CD14-positive monocyte (primary cell): Measurements from ENCODE around the gene CCDC106. TPM values are rescaled to one million over a fixed set of nuclear protein-coding genes. Genes with fewer than 3 reads are reported as not detected.

Source experiments
- DNase-seq, 3 donors: peaks; one replicate each; pipeline ENCODE4 v3.0.0-alpha.2; 2011 to 2022
- H2AFZ ChIP-seq: 2 replicates; pipeline ENCODE4 v1.6.0; 2012; ENCODE audit warnings: mild to moderate bottlenecking, low read depth, low read length, inconsistent platforms; ENCODE audit not compliant: insufficient read depth, poor library complexity, severe bottlenecking
- H3K27ac ChIP-seq, 2 donors: 1 replicate in 1 of 2; 2 replicates in 1 of 2; pipeline ENCODE4 v1.5.1; 2012 to 2013; ENCODE audit warnings: low read length in 2 of 2, control low read depth in 1 of 2, inconsistent platforms in 1 of 2, low read depth in 1 of 2, mild to moderate bottlenecking in 1 of 2
- H3K27me3 ChIP-seq, 2 donors: one replicate each; pipeline versions ENCODE4 v1.6.0 to v1.6.1; 2011 to 2013; ENCODE audit warnings: low read length in 2 of 2; ENCODE audit not compliant: control insufficient read depth in 2 of 2, insufficient read depth in 2 of 2
- H3K36me3 ChIP-seq, 2 donors: replicated peaks in 1 of 2; 1 replicate in 1 of 2; 2 replicates in 1 of 2; pipeline versions ENCODE4 v1.5.1 to v1.6.1; 2012 to 2013; ENCODE audit warnings: low read length in 2 of 2, control low read depth in 1 of 2, inconsistent platforms in 1 of 2, mild to moderate bottlenecking in 1 of 2; ENCODE audit not compliant: insufficient read depth in 2 of 2, control insufficient read depth in 1 of 2
- H3K4me1 ChIP-seq, 2 donors: 1 replicate in 1 of 2; 2 replicates in 1 of 2; pipeline versions ENCODE4 v1.5.1 to v1.6.1; 2012 to 2013; ENCODE audit warnings: low read length in 2 of 2, control low read depth in 1 of 2, inconsistent platforms in 1 of 2, mild to moderate bottlenecking in 1 of 2, moderate library complexity in 1 of 2; ENCODE audit not compliant: insufficient read depth in 2 of 2, control insufficient read depth in 1 of 2
- H3K4me2 ChIP-seq: replicated peaks from 2 replicates; pipeline ENCODE3; 2012; ENCODE audit warnings: low read length, moderate library complexity, mild to moderate bottlenecking; ENCODE audit not compliant: poor library complexity, severe bottlenecking; ENCODE audit errors: extremely low read depth
- H3K4me3 ChIP-seq, 3 experiments: fragments of 200-600 bp in 1 of 3; sonication (generic) in 1 of 3; replicated peaks in 1 of 3; 1 replicate in 2 of 3; 2 replicates in 1 of 3; pipeline ENCODE4 v1.5.1; 2011 to 2013; ENCODE audit warnings: low read length in 3 of 3, mild to moderate bottlenecking in 3 of 3, control low read depth in 2 of 3, low read depth in 2 of 3, inconsistent platforms in 1 of 3, moderate library complexity in 1 of 3
- H3K79me2 ChIP-seq: 2 replicates; pipeline ENCODE4 v1.6.0; 2012; ENCODE audit warnings: mild to moderate bottlenecking, control low read depth, inconsistent platforms, low read length, moderate library complexity; ENCODE audit not compliant: insufficient read depth
- H3K9ac ChIP-seq: 2 replicates; pipeline ENCODE4 v1.6.0; 2017; ENCODE audit warnings: low read length, mild to moderate bottlenecking; ENCODE audit not compliant: insufficient read depth, poor library complexity, severe bottlenecking
- H3K9me3 ChIP-seq, 2 donors: replicated peaks in 1 of 2; 1 replicate in 1 of 2; 2 replicates in 1 of 2; pipeline versions ENCODE4 v1.5.1 to v1.6.1; 2012 to 2013; ENCODE audit warnings: low read length in 2 of 2, control low read depth in 1 of 2; ENCODE audit not compliant: control insufficient read depth in 1 of 2, insufficient read depth in 1 of 2
- H4K20me1 ChIP-seq: 2 replicates; pipeline ENCODE4 v1.6.0; 2012; ENCODE audit warnings: mild to moderate bottlenecking, low read length, control low read depth, moderate library complexity; ENCODE audit not compliant: insufficient read depth
- H3K27ac Mint-ChIP-seq, 7 donors: one replicate each; pipeline ENCODE4 v1.8.0; 2020; ENCODE audit warnings: mild to moderate bottlenecking in 7 of 7, mixed read lengths in 7 of 7, moderate library complexity in 6 of 7, inconsistent platforms in 2 of 7
- H3K27me3 Mint-ChIP-seq, 3 donors: one replicate each; pipeline ENCODE4 v1.8.0; 2021 to 2022; ENCODE audit warnings: low read depth in 3 of 3, mild to moderate bottlenecking in 3 of 3, mixed read lengths in 3 of 3, moderate library complexity in 3 of 3, inconsistent platforms in 1 of 3
- H3K36me3 Mint-ChIP-seq, 2 donors: one replicate each; pipeline ENCODE4 v1.8.0; 2020; ENCODE audit warnings: mixed read lengths in 2 of 2, inconsistent platforms in 1 of 2, mild to moderate bottlenecking in 1 of 2
- H3K4me1 Mint-ChIP-seq: one replicate; pipeline ENCODE4 v1.8.0; 2020; ENCODE audit warnings: mild to moderate bottlenecking, mixed read lengths
- H3K4me3 Mint-ChIP-seq, 2 donors: one replicate each; pipeline ENCODE4 v1.8.0; 2020; ENCODE audit warnings: mild to moderate bottlenecking in 2 of 2, mixed read lengths in 2 of 2, moderate library complexity in 1 of 2
- H3K9me3 Mint-ChIP-seq, 7 donors: one replicate each; pipeline ENCODE4 v1.8.0; 2020 to 2022; ENCODE audit warnings: mixed read lengths in 7 of 7, mild to moderate bottlenecking in 6 of 7, moderate library complexity in 6 of 7, inconsistent platforms in 2 of 7
- CTCF ChIP-seq: fragments of 200-600 bp; IDR thresholded peaks from one replicate; pipeline ENCODE4 v1.8.0; 2022; ENCODE audit warnings: antibody characterized with exemption, mild to moderate bottlenecking
- WGBS: methylation state at CpG from one replicate; pipeline ENCODE4 v1.1.5; 2013; ENCODE audit warnings: missing lambda C conversion rate; ENCODE audit not compliant: insufficient coverage; 5-methylcytosine and 5-hydroxymethylcytosine counted together
- intact Hi-C, 2 donors: fragments of 100-400 bp; cut with micrococcal nuclease; formaldehyde crosslinking; loops; one replicate each; pipeline versions ENCODE4 v1.15.0 to v1.15.1; 2023
- polyA plus RNA-seq, 3 donors: library from polyadenylated mRNA; depleted of rRNA in 1 of 3; unstranded in 2 of 3; stranded (reverse) in 1 of 3; fragments of 300-500 nt in 2 of 3; fragments of >200 nt in 1 of 3; fragmentation: Illumina TruSeq in 2 of 3; gene quantifications; 1 replicate in 2 of 3; 2 replicates in 1 of 3; pipeline ENCODE4 v1.2.3, GENCODE V29; 2012 to 2021

CCDC106 gene
- polyA plus RNA-seq, 3 donors: 0.74 to 2.4 (median 1.2) TPM

GRCh38 chr19:55670280-55671053 is 22.5 kb downstream of the CCDC106 start:
- Mint-ChIP-seq H3K27me3 (no peaks in the 10 kb centered on the region), H3K27ac (peak overlapping the region in 5 of 7 donors; percentile 11 to 68 (median 48)), H3K4me1 (peaks cover 12% of the 10 kb centered on the region), H3K36me3 (peaks cover 68 to 86% of the 10 kb centered on the region in 2 donors), H3K4me3 (no peak overlapping the region), H3K9me3 (peaks cover 0 to 2% (median 0%) of the 10 kb centered on the region in 7 donors)
- intact Hi-C loops: loop anchor here in 1 of 2 donors (2.0 kb wide), 1 partner anchor 14 kb away; no protein-coding TSS in a partner anchor
- Histone ChIP-seq H3K36me3 (peaks cover 62 to 77% of the 10 kb centered on the region in 2 donors), H4K20me1 (peaks cover 91% of the 10 kb centered on the region), H3K9ac (no peak overlapping the region), H2AFZ (no peak overlapping the region), H3K9me3 (no peaks in the 10 kb centered on the region), H3K79me2 (peaks cover 87% of the 10 kb centered on the region), H3K27me3 (no peaks in the 10 kb centered on the region), H3K4me1 (peaks cover 5 to 7% of the 10 kb centered on the region in 2 donors), H3K27ac (peak overlapping the region in 1 of 2 donors; percentile 14), H3K4me3 (no peak overlapping the region), H3K4me2 (no peak overlapping the region)
- DNase-seq: peak in 2 of 3 donors; percentile 14 to 47
- no peak for TF ChIP-seq CTCF
- WGBS: 94% methylated on average over 22 of the region's 23 CpGs

- no peak overlapping the region for H2AFZ ChIP-seq
- H4K20me1 ChIP-seq: peaks cover 89% of the 10 kb centered on the region
- peaks cover 18% of the 10 kb centered on the region for H3K4me1 Mint-ChIP-seq
- 75% methylated on average over 2 of the region's 2 CpGs for WGBS
- no peak overlapping the region for H3K9ac ChIP-seq
- H3K27me3 ChIP-seq: no peaks in the 10 kb centered on the region
- no peak overlapping the region for H3K4me3 ChIP-seq
- peaks cover 64 to 81% of the 10 kb centered on the region in 2 donors for H3K36me3 Mint-ChIP-seq
- intact Hi-C loops: loop anchor here in 1 of 2 donors (2.0 kb wide), 1 partner anchor 14 kb away; no protein-coding TSS in a partner anchor
- H3K27ac ChIP-seq: peak overlapping the region in 1 of 2 donors; percentile 14
- no peak overlapping the region for H3K4me3 Mint-ChIP-seq
- H3K9me3 Mint-ChIP-seq: peaks cover 0 to 2% (median 0%) of the 10 kb centered on the region in 7 donors
- peaks cover 58 to 71% of the 10 kb centered on the region in 2 donors for H3K36me3 ChIP-seq
- no peak overlapping the region for H3K4me2 ChIP-seq
- DNase-seq: no peak
- no peaks in the 10 kb centered on the region for H3K27me3 Mint-ChIP-seq
- peaks cover 11% of the 10 kb centered on the region in 2 donors for H3K4me1 ChIP-seq
- no peaks in the 10 kb centered on the region for H3K9me3 ChIP-seq
- H3K79me2 ChIP-seq: peaks cover 87% of the 10 kb centered on the region
- H3K27ac Mint-ChIP-seq: peak overlapping the region in 6 of 7 donors; percentile 9 to 68 (median 50)
- TF ChIP-seq CTCF: no peak
Measured at GRCh38 chr19:55671054-55671378, 23.0 kb downstream of the CCDC106 start.
